GM21576 (cell line): ENCODE measurements around the gene COPG2.
"Not testable (repeated sequence)": the region's sequence is repeated elsewhere in the genome, so short reads cannot be mapped to it uniquely, and the experiment has no call there.

ENCODE experiments used
- ATAC-seq: cut with Tn5 transposase; IDR thresholded peaks from one replicate; pipeline ENCODE4 v1.9.1; 2021; ENCODE audit warnings: mild to moderate bottlenecking, moderate library complexity; ENCODE audit not compliant: unreplicated experiment

COPG2 gene

GRCh38 chr7:130570144-130570543 is 98.4 kb downstream of the COPG2 start:
- ATAC-seq, result not testable (repeated sequence)

GRCh38 chr7:130566898-130567280 is 101.7 kb downstream of the COPG2 start:
- no peak for ATAC-seq

- ATAC-seq, result no peak
Measured at GRCh38 chr7:130566168-130566897, 102.2 kb downstream of the COPG2 start.

- ATAC-seq, result peak; percentile 87
Measured at GRCh38 chr7:130560972-130561371, 107.6 kb downstream of the COPG2 start.

- ATAC-seq, result no peak
Measured at GRCh38 chr7:130559184-130559583, 109.4 kb downstream of the COPG2 start.

- no peak for ATAC-seq
Measured at GRCh38 chr7:130554481-130554880, 114.1 kb downstream of the COPG2 start.

GRCh38 chr7:130553398-130554029 is 115.0 kb downstream of the COPG2 start:
- ATAC-seq, result no peak

GRCh38 chr7:130544356-130544755 is 124.2 kb downstream of the COPG2 start:
- ATAC-seq, result no peak

- ATAC-seq, result no peak
Measured at GRCh38 chr7:130543487-130544010, 125.0 kb downstream of the COPG2 start.

GRCh38 chr7:130542297-130542696 is 126.3 kb downstream of the COPG2 start:
- ATAC-seq, result not testable (repeated sequence)

GRCh38 chr7:130541287-130541686 is 127.3 kb downstream of the COPG2 start:
- not testable (repeated sequence) for ATAC-seq

- not testable (repeated sequence) for ATAC-seq
Measured at GRCh38 chr7:130537894-130538293, 130.7 kb downstream of the COPG2 start.

- no peak for ATAC-seq
Measured at GRCh38 chr7:130529417-130529816, 139.1 kb downstream of the COPG2 start.

- ATAC-seq, result not testable (repeated sequence)
Measured at GRCh38 chr7:130527752-130528355, 140.7 kb downstream of the COPG2 start.

- no peak for ATAC-seq
Measured at GRCh38 chr7:130524628-130525027, 143.9 kb downstream of the COPG2 start.

GRCh38 chr7:130523519-130524125 is 144.9 kb downstream of the COPG2 start:
- ATAC-seq, result not testable (repeated sequence)

GRCh38 chr7:130521258-130521951 is 147.1 kb downstream of the COPG2 start:
- no peak for ATAC-seq

- no peak for ATAC-seq
Measured at GRCh38 chr7:130515315-130516040, 153.1 kb downstream of the COPG2 start.

GRCh38 chr7:130513447-130513846 is 155.1 kb downstream of the COPG2 start:
- no peak for ATAC-seq

GRCh38 chr7:130512038-130512437 is 156.5 kb downstream of the COPG2 start:
- ATAC-seq, result not testable (repeated sequence)
